MM.1S (cell line): ENCODE measurements around the gene ZNF146.

ENCODE experiments used
- EZH2 ChIP-seq: fragments of 300-600 bp; sonication (generic); optimal IDR thresholded peaks from 2 replicates; pipeline ENCODE3; 2017; ENCODE audit warnings: low read depth, mild to moderate bottlenecking, antibody characterized with exemption, low read length, mixed read lengths
- TF ChIP-seq, protein P1 (sequence below): fragments of 300-600 bp; sonication (generic); IDR thresholded peaks from 2 replicates; pipeline ENCODE4 v1.5.1; 2016; ENCODE audit warnings: antibody characterized with exemption, low read length, mixed read lengths

DNA sequence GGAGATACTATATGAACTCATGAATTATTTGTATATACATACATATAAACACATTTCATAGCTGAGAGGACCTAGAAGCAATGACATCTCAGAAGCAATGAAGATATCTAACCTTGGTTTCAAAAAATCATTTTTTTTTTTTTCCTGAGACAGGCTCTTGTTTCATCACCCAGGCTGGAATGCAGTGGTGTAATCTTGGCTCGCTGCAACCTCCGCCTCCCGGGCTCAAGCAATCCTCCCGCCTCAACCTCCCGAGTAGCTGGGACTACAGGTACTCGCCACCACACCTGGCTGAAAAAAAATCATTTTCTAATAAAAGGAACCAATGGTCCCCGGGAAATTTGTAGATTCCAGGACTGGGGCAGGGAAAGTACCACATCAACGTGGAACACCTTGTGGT, 4.4 kb upstream of the ZNF146 start:
- TF ChIP-seq, protein P1, sequence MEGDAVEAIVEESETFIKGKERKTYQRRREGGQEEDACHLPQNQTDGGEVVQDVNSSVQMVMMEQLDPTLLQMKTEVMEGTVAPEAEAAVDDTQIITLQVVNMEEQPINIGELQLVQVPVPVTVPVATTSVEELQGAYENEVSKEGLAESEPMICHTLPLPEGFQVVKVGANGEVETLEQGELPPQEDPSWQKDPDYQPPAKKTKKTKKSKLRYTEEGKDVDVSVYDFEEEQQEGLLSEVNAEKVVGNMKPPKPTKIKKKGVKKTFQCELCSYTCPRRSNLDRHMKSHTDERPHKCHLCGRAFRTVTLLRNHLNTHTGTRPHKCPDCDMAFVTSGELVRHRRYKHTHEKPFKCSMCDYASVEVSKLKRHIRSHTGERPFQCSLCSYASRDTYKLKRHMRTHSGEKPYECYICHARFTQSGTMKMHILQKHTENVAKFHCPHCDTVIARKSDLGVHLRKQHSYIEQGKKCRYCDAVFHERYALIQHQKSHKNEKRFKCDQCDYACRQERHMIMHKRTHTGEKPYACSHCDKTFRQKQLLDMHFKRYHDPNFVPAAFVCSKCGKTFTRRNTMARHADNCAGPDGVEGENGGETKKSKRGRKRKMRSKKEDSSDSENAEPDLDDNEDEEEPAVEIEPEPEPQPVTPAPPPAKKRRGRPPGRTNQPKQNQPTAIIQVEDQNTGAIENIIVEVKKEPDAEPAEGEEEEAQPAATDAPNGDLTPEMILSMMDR: no peak
- no peak for TF ChIP-seq EZH2
